DOHH2 (cell line): Measurements from ENCODE around the gene MRPL53.
A peak's percentile ranks its signal among the peaks of the same experiment; 100 is the strongest.

ENCODE experiments used
- H3F3A ChIP-seq: fragments of 200-600 bp; sonication (generic), shearing (Covaris generic); 2 replicates; pipeline ENCODE4 v1.6.0; 2016; ENCODE audit warnings: antibody characterized with exemption, mild to moderate bottlenecking; ENCODE audit not compliant: control insufficient read depth, insufficient read depth
- H3K27ac ChIP-seq: fragments of 200-600 bp; sonication (generic); 2 replicates; pipeline ENCODE4 v1.5.1; 2014; ENCODE audit warnings: low read depth, mild to moderate bottlenecking, low read length, moderate library complexity
- H3K27me3 ChIP-seq: fragments of 200-600 bp; sonication (generic); 2 replicates; pipeline ENCODE4 v1.6.1; 2014; ENCODE audit warnings: mild to moderate bottlenecking, low read length, mixed read lengths; ENCODE audit not compliant: control insufficient read depth
- H3K36me3 ChIP-seq: fragments of 200-600 bp; sonication (generic); 2 replicates; pipeline ENCODE4 v1.6.1; 2014; ENCODE audit warnings: mild to moderate bottlenecking, low read length, moderate library complexity, mixed read lengths; ENCODE audit not compliant: control insufficient read depth
- H3K4me1 ChIP-seq: fragments of 200-600 bp; sonication (generic); 2 replicates; pipeline ENCODE4 v1.6.1; 2014; ENCODE audit warnings: mild to moderate bottlenecking, low read length, mixed read lengths; ENCODE audit not compliant: control insufficient read depth
- H3K4me2 ChIP-seq: fragments of 200-600 bp; sonication (generic); 2 replicates; pipeline ENCODE4 v1.6.0; 2014; ENCODE audit warnings: mild to moderate bottlenecking, low read length, moderate library complexity
- H3K4me3 ChIP-seq: fragments of 200-600 bp; sonication (generic); 2 replicates; pipeline ENCODE4 v1.5.1; 2014; ENCODE audit warnings: mild to moderate bottlenecking, low read length, mixed read lengths
- H3K79me2 ChIP-seq: fragments of 200-600 bp; sonication (generic); 2 replicates; pipeline ENCODE4 v1.6.1; 2014; ENCODE audit warnings: mild to moderate bottlenecking, low read length, mixed read lengths; ENCODE audit not compliant: control insufficient read depth
- H3K9me2 ChIP-seq: fragments of 200-600 bp; sonication (generic); replicated peaks from 2 replicates; pipeline ENCODE4 v1.6.1; 2014; ENCODE audit warnings: mild to moderate bottlenecking, low read length, mixed read lengths; ENCODE audit not compliant: control insufficient read depth
- H3K9me3 ChIP-seq: fragments of 200-600 bp; sonication (generic); 2 replicates; pipeline ENCODE4 v1.6.1; 2014; ENCODE audit warnings: antibody characterized with exemption, low read length, mixed read lengths; ENCODE audit not compliant: control insufficient read depth, insufficient read depth
- H4K20me1 ChIP-seq: fragments of 200-600 bp; sonication (generic); 2 replicates; pipeline ENCODE4 v1.6.0; 2014; ENCODE audit warnings: low read depth, mild to moderate bottlenecking, antibody characterized with exemption, low read length, moderate library complexity; ENCODE audit not compliant: control insufficient read depth, insufficient read depth
- CTCF ChIP-seq: fragments of 200-600 bp; sonication (generic); IDR thresholded peaks from one replicate; pipeline ENCODE4 v1.5.1; 2014; ENCODE audit warnings: antibody characterized with exemption, mild to moderate bottlenecking, low read depth, low read length; ENCODE audit not compliant: poor library complexity, severe bottlenecking
- EZH2phosphoT487 ChIP-seq: fragments of 200-600 bp; sonication (generic); IDR thresholded peaks from 2 replicates; pipeline ENCODE4 v1.6.1; 2017; ENCODE audit warnings: borderline replicate concordance, mild to moderate bottlenecking, antibody characterized with exemption, low read length, moderate library complexity, mixed read lengths

Gene MRPL53

DNA sequence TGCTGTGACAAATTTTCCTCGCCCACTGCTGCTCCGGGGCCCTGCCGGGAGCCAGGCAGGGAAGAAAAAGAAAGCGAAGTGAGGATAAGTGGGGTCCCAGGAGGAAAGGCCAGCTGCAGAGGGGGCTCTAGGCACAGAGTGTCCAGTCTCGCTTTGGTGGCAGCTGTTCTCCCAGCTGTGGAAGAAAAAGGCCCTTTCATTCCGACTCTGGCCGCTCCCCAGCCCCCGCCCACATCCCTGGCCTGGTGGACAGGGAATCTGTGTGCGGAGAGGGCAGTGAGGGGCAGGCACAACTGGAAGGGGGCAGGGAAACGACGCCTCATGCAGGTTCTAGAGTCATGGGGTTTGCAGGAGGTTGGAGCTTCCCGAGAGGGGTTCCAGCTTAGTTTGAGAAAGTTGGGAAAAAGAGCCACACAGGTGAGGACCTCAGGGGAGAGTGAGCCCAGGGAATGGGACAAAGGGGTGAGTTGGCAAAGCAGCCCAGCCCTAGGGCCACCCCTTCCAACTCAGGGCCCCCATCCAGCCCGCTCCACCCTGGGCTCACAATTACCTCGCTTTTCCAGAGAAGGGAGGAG is 32.6 kb downstream of the MRPL53 start:
- Histone ChIP-seq H3K79me2 (no peaks in the 10 kb centered on the region), H3K4me1 (peaks cover 47% of the 10 kb centered on the region), H4K20me1 (no peaks in the 10 kb centered on the region)

DNA sequence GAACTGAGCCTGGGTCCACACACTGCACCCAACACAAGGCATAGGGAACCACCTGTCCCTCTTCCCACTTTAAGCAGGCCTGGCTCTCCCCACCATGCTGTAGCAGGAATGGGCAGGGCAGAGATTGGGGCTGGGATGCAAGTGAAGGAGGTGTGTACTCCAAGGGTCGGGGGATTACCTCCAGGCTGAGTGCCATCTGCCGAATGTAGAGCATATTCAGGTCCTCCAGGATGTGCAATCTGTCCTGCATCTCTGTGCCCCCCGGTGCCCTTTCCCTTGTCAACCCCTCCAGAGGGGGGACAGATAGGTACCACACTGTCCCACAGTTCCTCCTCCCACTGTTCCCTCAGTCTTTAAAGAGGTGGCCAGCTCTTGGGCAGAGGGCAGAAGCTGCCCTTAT is 33.1 kb downstream of the MRPL53 start:
- Histone ChIP-seq H3K27ac (no peak overlapping the region), H3K4me3 (peak overlapping the region; percentile 66)

More for the DNA sequence above, 32.6 kb downstream of the MRPL53 start:
- TF ChIP-seq CTCF: no peak
- TF ChIP-seq EZH2phosphoT487: no peak
- Histone ChIP-seq H3K4me2 (peak overlapping the region; percentile 69), H3K4me3 (peak overlapping the region; percentile 66), H3K9me2 (no peaks in the 10 kb centered on the region), H3K9me3 (no peaks in the 10 kb centered on the region), H3K27me3 (peaks cover 25% of the 10 kb centered on the region), H3F3A (no peaks in the 10 kb centered on the region), H3K27ac (no peak overlapping the region), H3K36me3 (no peaks in the 10 kb centered on the region)

DNA sequence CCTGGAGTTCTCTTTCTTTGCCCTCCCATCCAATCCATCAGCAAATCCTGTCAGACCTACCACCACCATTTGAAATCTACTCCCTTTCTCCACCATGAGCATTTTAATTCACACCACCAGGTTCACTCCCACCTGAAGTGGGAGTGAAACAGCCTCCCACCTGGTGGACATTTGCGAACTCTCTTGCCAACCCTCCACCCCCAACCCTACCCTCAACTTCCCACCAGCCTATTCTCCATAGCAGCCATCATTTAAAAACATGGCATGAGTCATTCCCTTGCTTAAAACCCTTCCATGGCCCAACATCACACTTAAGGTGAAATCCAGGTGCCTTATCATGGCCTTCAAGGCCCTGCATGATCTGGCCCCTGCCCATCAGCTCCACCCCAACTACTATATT is 34.2 kb downstream of the MRPL53 start:
- Histone ChIP-seq H4K20me1 (no peaks in the 10 kb centered on the region), H3K9me2 (no peaks in the 10 kb centered on the region), H3K27ac (no peak overlapping the region), H3K4me1 (peaks cover 35% of the 10 kb centered on the region), H3K4me2 (no peak overlapping the region), H3K36me3 (no peaks in the 10 kb centered on the region), H3K27me3 (peaks cover 18% of the 10 kb centered on the region), H3K4me3 (no peak overlapping the region), H3K9me3 (no peaks in the 10 kb centered on the region), H3K79me2 (no peaks in the 10 kb centered on the region), H3F3A (no peaks in the 10 kb centered on the region)
- TF ChIP-seq EZH2phosphoT487: no peak
- TF ChIP-seq CTCF: no peak

More for the DNA sequence above, 33.1 kb downstream of the MRPL53 start:
- Histone ChIP-seq H3K9me3 (no peaks in the 10 kb centered on the region), H4K20me1 (no peaks in the 10 kb centered on the region), H3K9me2 (no peaks in the 10 kb centered on the region), H3K36me3 (no peaks in the 10 kb centered on the region), H3K4me2 (peak overlapping the region; percentile 69), H3K27me3 (peaks cover 20% of the 10 kb centered on the region), H3F3A (no peaks in the 10 kb centered on the region), H3K79me2 (no peaks in the 10 kb centered on the region), H3K4me1 (peaks cover 43% of the 10 kb centered on the region)
- TF ChIP-seq EZH2phosphoT487: no peak
- no peak for TF ChIP-seq CTCF
